MM.1S (cell line): Measurements from ENCODE around the gene FGFRL1.

ENCODE experiments used
- DNase-seq: peaks from one replicate; pipeline ENCODE4 v3.0.0-alpha.2; 2015
- H2AFZ ChIP-seq: fragments of 300-600 bp; sonication (generic); 2 replicates; pipeline ENCODE4 v1.6.0; 2016; ENCODE audit warnings: antibody characterized with exemption, low read length
- H3F3A ChIP-seq: fragments of 300-600 bp; sonication (generic); 2 replicates; pipeline ENCODE4 v1.6.1; 2016; ENCODE audit warnings: mild to moderate bottlenecking, antibody characterized with exemption, low read length, moderate library complexity, mixed read lengths; ENCODE audit not compliant: insufficient read depth
- H3K27ac ChIP-seq: fragments of 300-600 bp; sonication (generic); 2 replicates; pipeline ENCODE4 v1.5.1; 2016; ENCODE audit warnings: mild to moderate bottlenecking, low read length
- H3K27me3 ChIP-seq: fragments of 300-600 bp; sonication (generic); replicated peaks from 2 replicates; pipeline ENCODE4 v1.6.0; 2016; ENCODE audit warnings: low read length; ENCODE audit not compliant: insufficient read depth
- H3K36me3 ChIP-seq: fragments of 300-600 bp; sonication (generic); replicated peaks from 2 replicates; pipeline ENCODE4 v1.6.1; 2016; ENCODE audit warnings: mild to moderate bottlenecking, low read length, mixed read lengths; ENCODE audit not compliant: insufficient read depth
- H3K4me1 ChIP-seq: fragments of 300-600 bp; sonication (generic); 2 replicates; pipeline ENCODE4 v1.6.1; 2016; ENCODE audit warnings: low read length, mixed read lengths
- H3K4me2 ChIP-seq: fragments of 300-600 bp; sonication (generic); 2 replicates; pipeline ENCODE4 v1.6.0; 2016; ENCODE audit warnings: low read depth, low read length
- H3K4me3 ChIP-seq: fragments of 300-600 bp; sonication (generic); 2 replicates; pipeline ENCODE4 v1.5.1; 2016; ENCODE audit warnings: low read length, mixed read lengths
- H3K79me2 ChIP-seq: fragments of 300-600 bp; sonication (generic); 2 replicates; pipeline ENCODE4 v1.6.1; 2016; ENCODE audit warnings: mixed run types, low read length, mixed read lengths
- H3K9ac ChIP-seq: fragments of 300-600 bp; sonication (generic); 2 replicates; pipeline ENCODE4 v1.6.1; 2016; ENCODE audit warnings: low read length, mixed read lengths
- H3K9me2 ChIP-seq: fragments of 300-600 bp; sonication (generic); replicated peaks from 2 replicates; pipeline ENCODE4 v1.6.1; 2016; ENCODE audit warnings: mild to moderate bottlenecking, low read length, mixed read lengths; ENCODE audit not compliant: insufficient read depth
- H3K9me3 ChIP-seq: fragments of 300-600 bp; sonication (generic); replicated peaks from 2 replicates; pipeline ENCODE4 v1.6.1; 2016; ENCODE audit warnings: mild to moderate bottlenecking, low read length, mixed read lengths; ENCODE audit not compliant: insufficient read depth
- H4K20me1 ChIP-seq: fragments of 300-600 bp; sonication (generic); 2 replicates; pipeline ENCODE4 v1.6.1; 2016; ENCODE audit warnings: mild to moderate bottlenecking, low read length, moderate library complexity, mixed read lengths; ENCODE audit not compliant: insufficient read depth
- EZH2 ChIP-seq: fragments of 300-600 bp; sonication (generic); optimal IDR thresholded peaks from 2 replicates; pipeline ENCODE3; 2017; ENCODE audit warnings: low read depth, mild to moderate bottlenecking, antibody characterized with exemption, low read length, mixed read lengths
- EZH2phosphoT487 ChIP-seq: fragments of 300-600 bp; sonication (generic); IDR thresholded peaks from 2 replicates; pipeline ENCODE4 v1.6.1; 2018; ENCODE audit warnings: antibody characterized with exemption, low read length
- TF ChIP-seq, protein P1 (sequence below): fragments of 300-600 bp; sonication (generic); IDR thresholded peaks from 2 replicates; pipeline ENCODE4 v1.5.1; 2016; ENCODE audit warnings: antibody characterized with exemption, low read length, mixed read lengths

FGFRL1 gene

DNA sequence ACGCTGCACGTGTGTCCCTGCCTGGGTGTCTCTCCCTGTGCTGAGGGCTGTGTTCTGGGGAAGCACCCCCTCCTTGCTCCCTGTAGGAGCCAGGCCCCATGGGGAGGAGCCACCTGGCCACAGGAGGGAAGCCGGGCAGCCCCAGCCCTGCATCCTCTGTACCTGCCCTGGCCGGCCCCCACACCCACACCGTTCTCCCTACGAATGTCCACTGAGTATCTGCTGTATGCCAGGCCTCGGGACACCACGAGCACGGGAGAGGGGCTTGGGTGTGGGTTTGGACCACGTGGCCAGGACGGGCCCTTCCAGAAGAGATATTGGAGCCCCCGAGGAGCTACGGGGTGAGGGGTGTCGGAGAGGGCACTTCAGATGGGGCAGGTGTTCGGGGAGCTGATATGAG, 6.3 kb downstream of the FGFRL1 start:
- Histone ChIP-seq H3K4me3 (no peak overlapping the region), H3K4me1 (no peaks in the 10 kb centered on the region), H3K9me2 (no peaks in the 10 kb centered on the region), H4K20me1 (no peaks in the 10 kb centered on the region), H3K9ac (no peak overlapping the region), H3F3A (no peaks in the 10 kb centered on the region), H3K27me3 (no peaks in the 10 kb centered on the region), H3K36me3 (no peaks in the 10 kb centered on the region), H3K9me3 (no peaks in the 10 kb centered on the region), H3K4me2 (no peak overlapping the region), H2AFZ (no peak overlapping the region), H3K79me2 (no peaks in the 10 kb centered on the region), H3K27ac (no peak overlapping the region)
- DNase-seq: no peak
- TF ChIP-seq EZH2: no peak

GRCh38 chr4:1018147-1019020, 7.0 kb downstream of the FGFRL1 start:
- Histone ChIP-seq H3K27me3 (no peaks in the 10 kb centered on the region), H3F3A (no peaks in the 10 kb centered on the region), H3K9ac (no peak overlapping the region), H3K27ac (no peak overlapping the region), H3K79me2 (no peaks in the 10 kb centered on the region), H3K36me3 (no peaks in the 10 kb centered on the region), H2AFZ (no peak overlapping the region), H4K20me1 (no peaks in the 10 kb centered on the region), H3K9me3 (no peaks in the 10 kb centered on the region), H3K4me2 (no peak overlapping the region), H3K9me2 (no peaks in the 10 kb centered on the region), H3K4me1 (no peaks in the 10 kb centered on the region), H3K4me3 (no peak overlapping the region)
- no peak for DNase-seq
- TF ChIP-seq EZH2 (no peak), EZH2phosphoT487 (no peak)
- TF ChIP-seq, protein P1, sequence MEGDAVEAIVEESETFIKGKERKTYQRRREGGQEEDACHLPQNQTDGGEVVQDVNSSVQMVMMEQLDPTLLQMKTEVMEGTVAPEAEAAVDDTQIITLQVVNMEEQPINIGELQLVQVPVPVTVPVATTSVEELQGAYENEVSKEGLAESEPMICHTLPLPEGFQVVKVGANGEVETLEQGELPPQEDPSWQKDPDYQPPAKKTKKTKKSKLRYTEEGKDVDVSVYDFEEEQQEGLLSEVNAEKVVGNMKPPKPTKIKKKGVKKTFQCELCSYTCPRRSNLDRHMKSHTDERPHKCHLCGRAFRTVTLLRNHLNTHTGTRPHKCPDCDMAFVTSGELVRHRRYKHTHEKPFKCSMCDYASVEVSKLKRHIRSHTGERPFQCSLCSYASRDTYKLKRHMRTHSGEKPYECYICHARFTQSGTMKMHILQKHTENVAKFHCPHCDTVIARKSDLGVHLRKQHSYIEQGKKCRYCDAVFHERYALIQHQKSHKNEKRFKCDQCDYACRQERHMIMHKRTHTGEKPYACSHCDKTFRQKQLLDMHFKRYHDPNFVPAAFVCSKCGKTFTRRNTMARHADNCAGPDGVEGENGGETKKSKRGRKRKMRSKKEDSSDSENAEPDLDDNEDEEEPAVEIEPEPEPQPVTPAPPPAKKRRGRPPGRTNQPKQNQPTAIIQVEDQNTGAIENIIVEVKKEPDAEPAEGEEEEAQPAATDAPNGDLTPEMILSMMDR: no peak

GRCh38 chr4:1019320-1019719, 7.9 kb downstream of the FGFRL1 start:
- Histone ChIP-seq H3K9me2 (no peaks in the 10 kb centered on the region), H3K9me3 (no peaks in the 10 kb centered on the region), H3K4me3 (no peak overlapping the region), H3K36me3 (no peaks in the 10 kb centered on the region), H3K4me1 (no peaks in the 10 kb centered on the region), H3F3A (no peaks in the 10 kb centered on the region), H4K20me1 (no peaks in the 10 kb centered on the region), H3K4me2 (no peak overlapping the region), H3K9ac (no peak overlapping the region), H2AFZ (no peak overlapping the region), H3K27ac (no peak overlapping the region), H3K79me2 (no peaks in the 10 kb centered on the region), H3K27me3 (no peaks in the 10 kb centered on the region)
- TF ChIP-seq, protein P1: no peak
- TF ChIP-seq EZH2: no peak
- TF ChIP-seq EZH2phosphoT487: no peak
- DNase-seq: no peak
